ENCODE measurements around the gene INTS4.

GRCh38 chr11:78034623-78035022 is 40.2 kb upstream of the INTS4 start:
- TF ChIP-seq CTCF (IDR thresholded peaks at IDR 0.05) (no peak), POLR2A (IDR thresholded peaks at IDR 0.05) (no peak)

Data from heart left ventricle (tissue), 13 donors.